Endothelial cell of hepatic sinusoid (primary cell): ENCODE measurements around the gene BUD23.
"Not testable (repeated sequence)": the region's sequence is repeated elsewhere in the genome, so short reads cannot be mapped to it uniquely, and the experiment has no call there.

ENCODE experiments used
- in situ Hi-C: cut with HindIII; loops from 2 replicates; pipeline ENCODE4 v1.10.0; 2017; ENCODE audit warnings: low sequenced_read_pairs

BUD23 gene

GRCh38 chr7:73700069-73700423 lies 16.6 kb downstream of the BUD23 start:
- in situ Hi-C loops: no loop called here

GRCh38 chr7:73700581-73701134 lies 17.3 kb downstream of the BUD23 start:
- in situ Hi-C loops: no loop called here

- in situ Hi-C loops: no loop called here
Observed at GRCh38 chr7:73701357-73701995, 18.1 kb downstream of the BUD23 start.

- in situ Hi-C loops: no loop called here
Observed at GRCh38 chr7:73702226-73702625, 18.8 kb downstream of the BUD23 start.

GRCh38 chr7:73702665-73703064 lies 19.3 kb downstream of the BUD23 start:
- in situ Hi-C loops: no loop called here

- in situ Hi-C loops: no loop called here
Observed at GRCh38 chr7:73703225-73703624, 19.8 kb downstream of the BUD23 start.

GRCh38 chr7:73703757-73704639 lies 20.6 kb downstream of the BUD23 start:
- in situ Hi-C loops: no loop called here

- in situ Hi-C loops: no loop called here
Observed at GRCh38 chr7:73704640-73705550, 21.5 kb downstream of the BUD23 start.

GRCh38 chr7:73705551-73705920 lies 22.1 kb downstream of the BUD23 start:
- in situ Hi-C loops: no loop called here

- in situ Hi-C loops: no loop called here
Observed at GRCh38 chr7:73706126-73707044, 23.0 kb downstream of the BUD23 start.

- in situ Hi-C loops: no loop called here
Observed at GRCh38 chr7:73707045-73707631, 23.7 kb downstream of the BUD23 start.

GRCh38 chr7:73708961-73709549 lies 25.7 kb downstream of the BUD23 start:
- in situ Hi-C loops: no loop called here

GRCh38 chr7:73712773-73713172 lies 29.4 kb downstream of the BUD23 start:
- in situ Hi-C loops: no loop called here

- in situ Hi-C loops: not testable (repeated sequence)
Observed at GRCh38 chr7:73713319-73713718, 29.9 kb downstream of the BUD23 start.

GRCh38 chr7:73715648-73716317 lies 32.4 kb downstream of the BUD23 start:
- in situ Hi-C loops: no loop called here

- in situ Hi-C loops: no loop called here
Observed at GRCh38 chr7:73716318-73716890, 33.0 kb downstream of the BUD23 start.

- in situ Hi-C loops: no loop called here
Observed at GRCh38 chr7:73717025-73717807, 33.8 kb downstream of the BUD23 start.

GRCh38 chr7:73717991-73718405 lies 34.6 kb downstream of the BUD23 start:
- in situ Hi-C loops: no loop called here
